ENCODE data around the gene QSOX1.

Gene QSOX1

DNA sequence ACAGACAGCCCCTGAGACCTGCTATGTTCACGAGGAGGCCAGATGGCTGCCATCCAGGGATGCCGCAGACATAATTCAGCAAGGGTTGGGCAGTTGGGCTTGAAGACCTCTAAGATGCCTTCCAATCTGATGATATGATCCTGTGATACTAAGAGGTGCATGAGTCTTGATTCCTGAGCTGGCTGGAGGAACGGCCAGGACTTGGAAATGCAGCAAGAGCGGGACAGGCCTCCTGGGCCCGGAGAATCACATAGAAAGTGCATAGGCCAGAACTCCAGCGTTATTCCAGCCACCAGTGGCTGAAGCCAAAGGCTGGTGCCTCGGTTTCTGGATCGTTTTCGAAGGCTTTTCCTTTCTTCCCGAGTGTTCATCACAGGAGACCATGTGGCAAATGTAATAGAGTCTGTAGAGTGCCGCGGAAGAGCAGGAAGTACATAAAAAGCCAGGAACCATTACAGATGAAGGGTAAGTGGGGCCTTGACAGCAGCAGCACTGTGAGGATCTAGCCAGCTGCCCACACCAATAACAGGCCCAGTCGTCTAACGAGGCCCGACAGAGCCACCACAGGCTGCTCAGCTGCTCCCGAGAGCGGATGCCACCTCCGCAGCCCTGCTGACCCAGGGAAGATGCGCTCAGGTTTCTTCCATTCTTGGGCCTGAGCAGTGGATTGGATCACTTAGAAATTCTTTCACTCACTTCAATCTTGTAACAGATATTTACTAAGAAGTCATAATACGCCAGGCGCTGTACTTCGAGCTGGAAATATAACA, 61.4 kb downstream of the QSOX1 start:
- Mint-ChIP-seq H3K27me3 (peaks cover 3% of the 10 kb centered on the region), H3K4me3 (no peak overlapping the region), H3K36me3 (ENCODE audit: low read depth) (no peaks in the 10 kb centered on the region), H3K27ac (no peak overlapping the region), H3K9me3 (no peaks in the 10 kb centered on the region), H3K4me1 (ENCODE audit: low read depth) (peaks cover 17% of the 10 kb centered on the region)
- peak; percentile 22 for DNase-seq

DNA sequence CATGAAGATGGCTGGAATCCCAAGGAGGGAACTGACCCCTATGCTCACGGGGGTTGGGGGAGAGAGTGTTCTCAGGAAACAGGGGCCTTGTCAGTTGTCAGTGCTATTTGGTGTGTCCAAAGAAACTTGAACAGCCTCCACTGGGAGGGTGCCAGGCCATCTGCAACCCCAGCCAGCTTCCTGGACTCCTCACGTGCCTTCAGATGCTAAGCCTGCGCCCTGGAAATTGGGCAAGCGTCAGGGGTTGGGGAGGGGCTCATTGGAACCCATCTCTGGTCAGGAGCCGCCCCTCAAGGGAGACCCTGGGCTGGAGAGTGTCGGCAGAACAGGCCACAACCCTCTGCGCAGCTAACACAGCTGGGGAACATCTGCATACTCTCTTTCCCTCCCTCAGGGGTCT, 62.3 kb downstream of the QSOX1 start:
- Mint-ChIP-seq H3K4me3 (no peak overlapping the region), H3K9me3 (no peaks in the 10 kb centered on the region), H3K36me3 (ENCODE audit: low read depth) (no peaks in the 10 kb centered on the region), H3K27me3 (no peaks in the 10 kb centered on the region), H3K27ac (no peak overlapping the region), H3K4me1 (ENCODE audit: low read depth) (peaks cover 17% of the 10 kb centered on the region)
- DNase-seq, result no peak

DNA sequence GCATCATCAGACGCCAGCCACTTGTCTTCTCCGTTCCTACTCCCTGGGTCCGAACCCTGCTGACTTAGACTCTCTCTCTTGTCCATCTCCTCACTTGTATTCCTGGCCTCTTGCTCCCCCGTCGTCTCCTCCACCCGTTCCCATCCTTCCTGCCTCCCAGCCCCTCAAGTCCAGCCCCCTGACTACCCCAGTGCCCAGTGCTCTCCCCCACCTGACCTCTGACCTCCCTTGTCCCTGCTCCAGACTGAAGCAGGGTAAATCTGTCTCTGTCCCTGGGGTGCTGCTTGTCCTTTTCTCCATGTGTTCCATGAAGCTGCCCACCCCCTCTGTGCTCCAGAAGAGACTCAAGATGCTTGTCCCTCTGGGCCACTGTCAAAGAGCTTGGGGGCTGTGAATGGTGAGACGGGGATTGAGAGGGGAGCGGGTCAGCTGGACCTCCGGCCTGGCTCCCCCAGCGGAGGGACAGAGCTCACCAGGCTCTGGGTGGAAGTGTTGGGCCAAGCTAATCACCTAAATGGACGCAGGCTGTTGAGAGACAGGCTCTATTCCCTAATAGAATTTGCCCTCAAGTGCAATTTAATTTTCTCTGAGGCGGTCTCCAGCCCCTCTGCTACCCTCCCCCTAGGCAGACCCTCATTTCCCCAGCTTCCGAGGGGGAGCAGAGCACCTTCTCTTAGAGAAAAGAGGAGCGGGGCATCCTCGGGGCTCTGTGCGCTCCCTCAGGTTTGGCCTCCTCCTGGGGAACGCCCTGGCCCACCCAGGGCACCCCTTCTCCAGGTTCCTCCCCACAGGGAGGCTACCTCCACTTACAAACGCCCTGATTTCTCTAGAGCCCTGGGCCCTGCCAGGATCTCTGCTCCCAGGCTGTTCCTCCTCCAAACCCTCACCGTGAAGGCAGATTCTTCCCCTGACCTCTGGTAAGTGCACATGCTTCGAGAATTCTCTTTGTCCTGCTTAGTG, 64.4 kb downstream of the QSOX1 start:
- peak; percentile 20 for DNase-seq
- Mint-ChIP-seq H3K9me3 (no peaks in the 10 kb centered on the region), H3K4me1 (ENCODE audit: low read depth) (peaks cover 7% of the 10 kb centered on the region), H3K27me3 (peaks cover 14% of the 10 kb centered on the region), H3K36me3 (ENCODE audit: low read depth) (no peaks in the 10 kb centered on the region), H3K4me3 (no peak overlapping the region), H3K27ac (no peak overlapping the region)

DNA sequence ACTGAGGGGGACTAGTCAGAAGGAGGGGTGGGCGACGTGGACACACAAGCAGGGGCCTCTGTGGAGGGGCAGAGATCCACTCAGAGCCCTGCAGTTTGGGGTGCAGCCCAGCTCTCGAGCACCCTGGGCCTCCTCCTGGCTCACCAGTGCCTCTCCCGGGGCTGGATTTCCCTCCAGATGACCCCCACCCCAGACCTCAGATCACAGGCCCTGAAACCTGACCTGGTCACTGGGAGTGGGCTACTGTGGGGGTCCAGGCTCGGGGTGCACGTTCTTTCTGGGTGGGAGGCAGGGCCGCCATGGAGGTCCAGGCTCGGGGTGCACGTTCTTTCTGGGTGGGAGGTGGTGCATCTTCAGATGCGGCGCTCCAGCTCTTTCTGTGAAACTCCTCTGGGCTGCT, 65.1 kb downstream of the QSOX1 start:
- no peaks in the 10 kb centered on the region for H3K9me3 Mint-ChIP-seq
- H3K27ac Mint-ChIP-seq, result no peak overlapping the region
- peaks cover 7% of the 10 kb centered on the region for H3K4me1 Mint-ChIP-seq (ENCODE audit: low read depth)
- DNase-seq, result no peak
- H3K4me3 Mint-ChIP-seq, result no peak overlapping the region
- H3K36me3 Mint-ChIP-seq (ENCODE audit: low read depth), result no peaks in the 10 kb centered on the region
- H3K27me3 Mint-ChIP-seq, result peaks cover 18% of the 10 kb centered on the region

DNA sequence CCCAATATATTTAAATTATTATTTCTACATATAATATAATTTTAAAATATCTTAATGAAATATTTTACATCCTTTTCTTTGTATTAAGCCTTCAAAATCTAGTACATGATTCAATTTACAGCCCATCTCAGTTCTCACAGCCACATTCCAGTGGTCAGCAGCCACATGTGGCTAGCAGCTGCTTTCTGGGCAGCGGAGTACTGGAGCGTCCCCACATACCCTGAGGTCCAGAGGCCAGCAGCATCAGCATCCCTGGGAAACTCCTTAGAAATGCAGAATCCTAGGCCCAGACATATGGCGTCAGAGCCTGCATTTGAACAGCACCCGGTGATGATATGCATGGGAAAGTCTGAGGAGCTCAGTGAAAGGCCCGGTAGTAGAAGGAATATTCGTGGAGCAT, 66.8 kb downstream of the QSOX1 start:
- H3K4me1 Mint-ChIP-seq (ENCODE audit: low read depth), result no peaks in the 10 kb centered on the region
- H3K27ac Mint-ChIP-seq, result no peak overlapping the region
- H3K36me3 Mint-ChIP-seq (ENCODE audit: low read depth), result no peaks in the 10 kb centered on the region
- no peaks in the 10 kb centered on the region for H3K9me3 Mint-ChIP-seq
- DNase-seq, result no peak
- H3K4me3 Mint-ChIP-seq, result no peak overlapping the region
- peaks cover 32% of the 10 kb centered on the region for H3K27me3 Mint-ChIP-seq

DNA sequence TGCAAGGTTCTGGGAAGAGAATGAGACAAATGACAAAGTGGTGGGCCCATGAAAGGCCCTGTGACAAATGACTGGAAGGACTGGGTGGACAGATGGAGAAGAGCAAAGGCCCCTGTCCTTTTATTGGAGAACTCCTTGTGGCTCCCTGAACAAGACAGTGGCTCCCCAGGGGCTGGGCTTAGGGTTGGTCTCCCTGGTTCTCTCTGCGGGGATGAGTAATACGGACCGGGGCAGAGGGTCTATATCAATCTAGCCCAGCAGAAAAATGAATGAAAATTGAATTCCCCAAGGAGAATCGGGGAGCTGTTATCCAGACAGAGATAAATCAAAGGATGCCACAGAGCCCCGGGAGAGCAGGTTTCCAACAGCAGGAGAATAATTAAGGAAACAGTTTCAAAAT, 70.2 kb downstream of the QSOX1 start:
- H3K9me3 Mint-ChIP-seq, result no peaks in the 10 kb centered on the region
- no peak overlapping the region for H3K4me3 Mint-ChIP-seq
- H3K27me3 Mint-ChIP-seq, result peaks cover 56% of the 10 kb centered on the region
- peak; percentile 6 for DNase-seq
- H3K4me1 Mint-ChIP-seq (ENCODE audit: low read depth), result peaks cover 5% of the 10 kb centered on the region
- H3K27ac Mint-ChIP-seq, result no peak overlapping the region
- no peaks in the 10 kb centered on the region for H3K36me3 Mint-ChIP-seq (ENCODE audit: low read depth)

DNA sequence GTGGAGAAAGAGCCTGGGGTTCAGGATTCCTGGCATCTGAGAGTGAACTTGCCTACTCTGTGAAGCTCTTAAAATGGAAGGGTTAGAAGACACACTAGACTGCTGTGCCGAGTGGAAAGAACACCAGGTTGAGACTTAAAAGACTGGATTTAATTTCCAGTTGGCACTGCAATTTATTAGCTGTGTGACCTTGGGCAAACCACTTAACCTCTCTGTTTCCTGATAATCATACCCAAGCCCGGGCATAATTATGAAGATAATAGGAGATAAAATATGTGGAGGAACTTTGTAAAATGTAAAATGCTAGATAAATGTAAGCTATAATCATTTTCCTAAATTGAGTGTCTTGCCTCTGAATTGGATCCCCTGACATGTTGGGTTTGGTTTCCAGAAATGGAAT, 70.7 kb downstream of the QSOX1 start:
- Mint-ChIP-seq H3K4me1 (ENCODE audit: low read depth) (peaks cover 5% of the 10 kb centered on the region), H3K27me3 (peaks cover 59% of the 10 kb centered on the region), H3K36me3 (ENCODE audit: low read depth) (no peaks in the 10 kb centered on the region), H3K4me3 (no peak overlapping the region), H3K9me3 (no peaks in the 10 kb centered on the region), H3K27ac (no peak overlapping the region)
- no peak for DNase-seq

DNA sequence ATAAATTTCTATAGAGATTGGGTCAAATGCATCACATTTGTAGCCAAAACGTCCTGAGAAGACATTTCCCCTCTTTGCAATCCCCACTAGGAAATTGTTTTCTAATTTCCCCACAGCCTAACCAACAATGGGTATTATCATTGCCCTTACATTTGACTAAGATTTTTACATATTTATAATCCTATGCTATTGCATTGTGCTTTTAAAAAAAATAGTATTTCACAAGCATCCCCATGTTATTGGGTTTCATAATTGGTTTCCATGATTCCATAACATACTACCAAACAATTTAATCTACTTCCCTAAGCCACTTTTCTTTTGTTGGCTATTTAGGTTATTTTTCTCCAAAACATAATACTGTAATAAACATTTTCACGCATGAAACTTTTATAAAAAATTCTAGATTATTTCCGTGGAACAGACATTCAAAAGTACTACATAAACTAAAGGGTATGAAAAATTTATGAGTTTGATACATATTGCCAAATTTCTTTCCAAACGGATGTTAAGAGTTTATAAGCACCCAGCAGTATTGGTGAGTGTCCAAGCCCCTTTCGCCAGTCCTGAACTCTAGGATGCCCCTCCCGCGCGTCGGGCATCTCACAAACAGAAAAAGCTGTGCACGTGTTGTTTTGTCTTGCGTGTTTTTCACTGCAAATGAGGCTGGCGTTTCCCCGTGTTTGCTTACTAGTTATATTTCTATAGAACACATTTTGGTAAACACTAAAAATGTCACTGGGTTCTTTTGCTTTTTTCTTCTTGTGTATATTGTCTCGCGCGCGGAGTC, 73.4 kb downstream of the QSOX1 start:
- Mint-ChIP-seq H3K27me3 (peaks cover 79% of the 10 kb centered on the region), H3K27ac (no peak overlapping the region), H3K36me3 (ENCODE audit: low read depth) (no peaks in the 10 kb centered on the region), H3K4me1 (ENCODE audit: low read depth) (peaks cover 18% of the 10 kb centered on the region), H3K4me3 (peak overlapping the region; percentile 59), H3K9me3 (no peaks in the 10 kb centered on the region)
- DNase-seq, result no peak

DNA sequence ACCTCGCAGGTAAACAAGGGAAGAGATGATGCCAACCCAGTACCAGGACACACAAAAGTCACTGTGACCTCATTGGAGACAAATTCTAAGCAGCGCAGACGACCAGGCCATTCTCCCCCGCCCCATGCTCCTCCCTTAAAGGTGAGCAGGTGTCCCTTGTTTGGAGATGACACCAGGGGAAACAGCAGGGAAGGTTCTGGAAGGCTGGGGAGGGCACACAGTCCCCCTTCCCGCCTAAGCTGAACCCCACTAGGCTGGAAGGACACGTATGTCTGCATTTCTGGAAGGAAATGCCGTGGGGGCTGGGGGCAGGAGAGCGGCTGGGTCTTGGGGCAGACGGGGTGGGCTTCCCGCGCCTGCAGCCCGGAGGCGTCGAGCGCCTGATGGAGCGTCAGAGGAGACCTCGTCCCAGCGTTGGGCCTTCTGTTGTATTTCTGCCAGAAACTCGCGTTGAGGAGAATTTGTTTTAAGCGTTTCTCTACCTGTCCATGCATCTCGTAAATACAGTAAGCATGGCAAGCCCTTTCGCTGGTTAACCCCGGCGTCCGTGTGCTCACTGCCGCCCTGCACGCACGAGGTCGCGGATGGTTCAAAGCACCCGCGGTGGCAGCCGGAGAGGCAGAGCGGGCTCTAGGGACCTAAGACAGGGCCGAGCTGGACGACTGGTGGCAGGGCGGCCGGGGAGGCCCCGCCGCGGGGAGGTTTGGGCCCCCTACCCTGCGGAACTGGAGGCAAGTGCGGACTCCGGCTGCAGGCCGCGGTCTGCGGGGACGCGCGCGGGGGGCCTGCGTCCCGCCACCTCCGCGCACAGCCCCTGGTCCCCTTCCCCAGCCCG, 74.2 kb downstream of the QSOX1 start:
- Mint-ChIP-seq H3K36me3 (ENCODE audit: low read depth) (no peaks in the 10 kb centered on the region), H3K4me1 (ENCODE audit: low read depth) (peaks cover 24% of the 10 kb centered on the region), H3K9me3 (no peaks in the 10 kb centered on the region), H3K4me3 (peak overlapping the region; percentile 65), H3K27me3 (peaks cover 82% of the 10 kb centered on the region), H3K27ac (peak overlapping the region; percentile 33)
- DNase-seq, result peak; percentile 48

DNA sequence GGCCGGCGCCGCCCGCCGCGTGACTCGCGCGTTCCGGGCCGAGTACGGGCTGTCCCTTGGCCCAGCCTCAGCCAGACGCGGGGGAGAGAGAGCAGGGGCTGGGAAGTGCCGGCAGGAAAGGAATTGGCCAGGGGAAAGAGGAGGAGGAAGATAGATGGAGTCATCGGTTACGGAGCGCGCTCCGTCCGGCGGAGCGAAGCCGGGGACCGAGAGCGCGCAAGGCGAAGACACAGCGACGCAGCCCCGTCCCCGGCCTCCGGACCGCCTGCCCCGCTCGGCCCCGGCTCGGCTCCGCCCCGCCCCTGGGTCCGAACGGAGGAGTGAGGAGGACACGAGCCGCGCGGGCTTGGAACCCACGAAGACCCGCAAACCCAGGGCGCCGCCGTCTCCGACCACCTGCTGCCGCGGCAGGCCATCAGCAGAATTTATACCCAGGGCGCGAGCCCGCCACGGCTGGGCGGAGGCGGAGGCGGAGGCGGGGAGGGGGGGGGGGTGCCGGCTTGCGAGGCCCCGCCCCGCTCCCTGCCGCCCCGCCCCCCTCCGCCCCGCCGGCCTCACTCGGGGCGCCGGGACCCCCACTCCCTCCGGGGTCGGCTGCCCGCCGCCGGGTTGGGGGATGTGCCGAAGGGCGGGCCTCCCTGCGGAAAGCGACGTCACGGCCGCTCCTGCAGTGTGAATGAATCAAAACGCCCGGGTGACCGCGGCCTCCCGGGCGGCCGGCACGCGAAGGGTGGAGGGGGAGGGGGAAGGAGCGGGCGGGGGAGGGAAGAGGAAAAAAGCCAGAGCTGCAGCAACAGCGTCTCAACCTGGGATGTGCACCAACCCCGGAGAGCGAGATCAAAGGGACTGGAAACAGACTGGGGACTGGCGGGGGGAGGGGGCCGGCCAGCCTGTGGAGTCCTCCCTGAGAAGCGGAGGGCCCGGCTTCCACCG, 75.1 kb downstream of the QSOX1 start, which contains the start of gene LHX4:
Gene LHX4 (plus strand): TSS at position 782 of the 933 bp plus-strand sequence. CDS start 266 bp downstream, outside the sequence.
- peak within 1 kb of the TSS; percentile 73 for H3K4me3 Mint-ChIP-seq
- peak; percentile 48 for DNase-seq
- no peaks in the 10 kb centered on the region for H3K9me3 Mint-ChIP-seq
- peaks cover 85% of the 10 kb centered on the region for H3K27me3 Mint-ChIP-seq
- H3K36me3 Mint-ChIP-seq (ENCODE audit: low read depth), result no peaks in the 10 kb centered on the region
- peaks cover 32% of the 10 kb centered on the region for H3K4me1 Mint-ChIP-seq (ENCODE audit: low read depth)
- H3K27ac Mint-ChIP-seq, result no peak within 1 kb of the TSS

DNA sequence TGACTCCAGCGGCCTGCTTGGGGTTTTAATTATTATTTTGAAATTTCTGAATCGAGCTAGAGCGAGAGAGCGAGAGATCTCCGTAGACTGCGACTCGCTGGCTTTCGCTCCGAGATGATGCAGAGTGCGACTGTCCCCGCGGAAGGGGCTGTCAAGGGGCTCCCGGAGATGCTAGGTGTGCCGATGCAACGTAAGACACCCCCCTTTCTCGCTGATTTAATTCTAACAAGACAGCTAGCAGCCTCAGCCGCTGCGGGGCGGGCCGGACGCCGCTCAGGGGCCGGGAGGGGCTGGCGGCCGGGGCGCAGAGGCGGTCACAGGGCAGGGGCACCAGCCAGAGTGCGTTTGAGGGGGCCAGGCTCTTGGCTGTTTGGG, 75.7 kb downstream of the QSOX1 start:
- H3K27me3 Mint-ChIP-seq, result peaks cover 85% of the 10 kb centered on the region
- no peaks in the 10 kb centered on the region for H3K36me3 Mint-ChIP-seq (ENCODE audit: low read depth)
- H3K4me3 Mint-ChIP-seq, result peak overlapping the region; percentile 73
- H3K4me1 Mint-ChIP-seq (ENCODE audit: low read depth), result peaks cover 38% of the 10 kb centered on the region
- peak; percentile 56 for DNase-seq
- H3K9me3 Mint-ChIP-seq, result no peaks in the 10 kb centered on the region
- H3K27ac Mint-ChIP-seq, result no peak overlapping the region

DNA sequence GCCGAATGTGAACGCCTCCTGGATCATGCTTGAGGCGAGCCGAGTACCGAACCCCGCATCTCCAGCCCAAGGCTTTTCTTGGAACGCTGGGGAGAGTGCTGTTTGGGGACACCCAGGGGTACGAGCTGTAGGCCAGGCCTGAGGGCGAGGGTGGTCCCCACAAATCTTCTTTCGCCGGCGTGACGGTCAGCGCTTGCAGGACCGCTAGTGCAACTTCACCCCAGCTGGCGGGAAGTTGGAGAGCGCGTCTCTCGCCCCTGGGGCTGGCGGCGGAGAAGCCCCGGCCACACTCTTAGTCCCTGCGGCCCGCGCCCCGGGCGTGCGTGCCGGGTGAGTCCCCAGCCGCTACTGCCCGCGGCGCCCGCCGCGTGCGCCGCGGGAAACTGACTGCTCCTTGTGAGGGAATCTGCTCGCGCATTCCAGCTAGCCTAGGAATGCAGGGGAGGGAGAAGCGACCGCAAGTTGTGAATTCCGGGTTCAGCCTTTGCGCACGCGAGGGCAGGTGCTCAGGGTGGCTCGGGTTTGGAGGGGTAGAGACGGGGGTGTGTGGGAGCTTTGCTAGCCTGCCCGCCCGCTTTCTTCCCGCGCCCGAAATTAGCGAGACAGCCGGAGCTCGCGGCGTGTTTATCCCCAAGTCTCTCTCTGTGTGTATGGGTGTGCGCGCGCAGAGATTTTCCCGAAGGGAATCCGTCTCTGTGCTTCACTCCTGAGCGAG, 76.3 kb downstream of the QSOX1 start:
- no peaks in the 10 kb centered on the region for H3K36me3 Mint-ChIP-seq (ENCODE audit: low read depth)
- no peak overlapping the region for H3K27ac Mint-ChIP-seq
- peaks cover 85% of the 10 kb centered on the region for H3K27me3 Mint-ChIP-seq
- no peaks in the 10 kb centered on the region for H3K9me3 Mint-ChIP-seq
- H3K4me1 Mint-ChIP-seq (ENCODE audit: low read depth), result peaks cover 43% of the 10 kb centered on the region
- peak; percentile 52 for DNase-seq
- H3K4me3 Mint-ChIP-seq, result peak overlapping the region; percentile 73

Data from activated T-cell treated with anti-CD3 and anti-CD28 coated beads, Interleukin-2, amount 50 U/mL, for 24 hours (primary cell).